GM23338 (cell line): Measurements from ENCODE around the gene KRT32. TPM values are rescaled to one million over a fixed set of nuclear protein-coding genes. Genes with fewer than 3 reads are reported as not detected.

Experiments used
- ATAC-seq: fragments of 200-7000 bp; cut with Tn5 transposase; 3 replicates; pipeline ENCODE4 v1.9.1; 2020
- DNase-seq: peaks from one replicate; pipeline ENCODE4 v3.0.0-alpha.2; 2015; ENCODE audit warnings: low spot score
- H2AFZ ChIP-seq: fragments of 200-600 bp; sonication (generic); 2 replicates; pipeline ENCODE4 v1.8.0; 2016; ENCODE audit warnings: antibody characterized with exemption, mild to moderate bottlenecking, moderate library complexity
- H3F3A ChIP-seq: fragments of 200-600 bp; sonication (generic); replicated peaks from 2 replicates; pipeline ENCODE4 v1.8.0; 2017; ENCODE audit warnings: antibody characterized with exemption, mixed run types, low read depth
- H3K27ac ChIP-seq: fragments of 200-600 bp; sonication (generic); 2 replicates; pipeline ENCODE4 v1.6.1; 2016; ENCODE audit warnings: low read depth
- H3K27me3 ChIP-seq: fragments of 200-600 bp; sonication (generic); 2 replicates; pipeline ENCODE4 v1.8.0; 2016; ENCODE audit warnings: mild to moderate bottlenecking, mixed run types, moderate library complexity; ENCODE audit not compliant: insufficient read depth
- H3K36me3 ChIP-seq: fragments of 200-600 bp; sonication (generic); 2 replicates; pipeline ENCODE4 v1.8.0; 2016; ENCODE audit warnings: mild to moderate bottlenecking; ENCODE audit not compliant: insufficient read depth
- H3K4me1 ChIP-seq: fragments of 200-600 bp; sonication (generic); 2 replicates; pipeline ENCODE4 v1.8.0; 2016; ENCODE audit warnings: mild to moderate bottlenecking, moderate library complexity; ENCODE audit not compliant: insufficient read depth
- H3K4me2 ChIP-seq: fragments of 200-600 bp; sonication (generic); 2 replicates; pipeline ENCODE4 v1.7.1; 2017; ENCODE audit warnings: mixed run types
- H3K4me3 ChIP-seq: fragments of 200-600 bp; sonication (generic); 2 replicates; pipeline ENCODE4 v1.6.1; 2016; ENCODE audit warnings: mixed run types
- H3K79me2 ChIP-seq: fragments of 200-600 bp; sonication (generic); replicated peaks from 2 replicates; pipeline ENCODE4 v1.8.0; 2017; ENCODE audit warnings: mild to moderate bottlenecking; ENCODE audit not compliant: insufficient read depth
- H3K9me2 ChIP-seq: fragments of 200-600 bp; sonication (generic); 2 replicates; pipeline ENCODE4 v1.8.0; 2017; ENCODE audit not compliant: insufficient read depth
- H4K20me1 ChIP-seq: fragments of 200-600 bp; sonication (generic); replicated peaks from 2 replicates; pipeline ENCODE4 v1.8.0; 2017; ENCODE audit warnings: mild to moderate bottlenecking; ENCODE audit not compliant: insufficient read depth
- H3K27ac Mint-ChIP-seq: 2 replicates; pipeline ENCODE4 v1.8.0; 2020; ENCODE audit warnings: inconsistent platforms, mild to moderate bottlenecking, moderate library complexity, mixed read lengths
- H3K27me3 Mint-ChIP-seq: 3 replicates; pipeline ENCODE4 v1.8.0; 2022; ENCODE audit warnings: low read depth, mild to moderate bottlenecking, moderate library complexity, mixed read lengths, inconsistent platforms; ENCODE audit not compliant: insufficient read depth, poor library complexity
- H3K36me3 Mint-ChIP-seq: 3 replicates; pipeline ENCODE4 v1.8.0; 2021; ENCODE audit warnings: low read depth, mild to moderate bottlenecking, inconsistent platforms, moderate library complexity, mixed read lengths
- H3K4me1 Mint-ChIP-seq: 3 replicates; pipeline ENCODE4 v1.8.0; 2020; ENCODE audit warnings: mild to moderate bottlenecking, inconsistent platforms, mixed read lengths
- H3K4me3 Mint-ChIP-seq: 3 replicates; pipeline ENCODE4 v1.8.0; 2021; ENCODE audit warnings: moderate library complexity, mild to moderate bottlenecking, inconsistent platforms, mixed read lengths
- H3K9me3 Mint-ChIP-seq: 3 replicates; pipeline ENCODE4 v1.8.0; 2020; ENCODE audit warnings: moderate library complexity, mild to moderate bottlenecking, inconsistent platforms, mixed read lengths
- CTCF ChIP-seq, 2 experiments: fragments of 200-600 bp in 1 of 2; sonication (generic) in 1 of 2; conservative IDR thresholded peaks; 2 replicates each; pipeline versions ENCODE4 v1.5.1 to v1.6.1; 2016 to 2017; ENCODE audit warnings: antibody characterized with exemption in 2 of 2, low read depth in 2 of 2, mild to moderate bottlenecking in 2 of 2, moderate library complexity in 1 of 2
- ETS1 ChIP-seq: IDR thresholded peaks from 2 replicates; pipeline ENCODE4 v1.6.1; 2016; ENCODE audit warnings: antibody characterized with exemption
- EZH2 ChIP-seq: fragments of 200-600 bp; sonication (generic); IDR thresholded peaks from one replicate; pipeline ENCODE4 v1.8.0; 2017; ENCODE audit warnings: antibody characterized with exemption, mild to moderate bottlenecking, low read depth; ENCODE audit not compliant: unreplicated experiment
- EZH2phosphoT487 ChIP-seq: fragments of 200-600 bp; sonication (generic); IDR thresholded peaks from one replicate; pipeline ENCODE4 v1.8.1; 2018; ENCODE audit warnings: antibody characterized with exemption; ENCODE audit not compliant: unreplicated experiment
- JUNB ChIP-seq: IDR thresholded peaks from one replicate; pipeline ENCODE4 v1.6.1; 2016; ENCODE audit warnings: antibody characterized with exemption; ENCODE audit not compliant: unreplicated experiment
- NANOG ChIP-seq: IDR thresholded peaks from 2 replicates; pipeline ENCODE4 v1.6.1; 2016; ENCODE audit warnings: antibody characterized with exemption, borderline replicate concordance
- POLR2AphosphoS5 ChIP-seq: IDR thresholded peaks from 2 replicates; pipeline ENCODE4 v1.6.1; 2016; ENCODE audit warnings: antibody characterized with exemption, low read depth
- REST ChIP-seq: IDR thresholded peaks from one replicate; pipeline ENCODE4 v1.6.1; 2018; ENCODE audit warnings: antibody characterized with exemption; ENCODE audit not compliant: unreplicated experiment
- STAT1 ChIP-seq: IDR thresholded peaks from one replicate; pipeline ENCODE4 v1.6.1; 2016; ENCODE audit warnings: antibody characterized with exemption; ENCODE audit not compliant: unreplicated experiment
- ZNF114 ChIP-seq: fragments of 250-450 bp; sonication (Bioruptor Pico); IDR thresholded peaks from 2 replicates; pipeline ENCODE4 v1.5.0; 2020; ENCODE audit warnings: mild to moderate bottlenecking, moderate library complexity
- ZNF331 ChIP-seq: fragments of 250-450 bp; sonication (Bioruptor Pico); IDR thresholded peaks from 2 replicates; pipeline ENCODE4 v1.5.0; 2020; ENCODE audit warnings: low read depth, mild to moderate bottlenecking, moderate library complexity
- ZNF462 ChIP-seq: fragments of 250-450 bp; sonication (Bioruptor Pico); IDR thresholded peaks from 2 replicates; pipeline ENCODE4 v1.5.0; 2020; ENCODE audit warnings: mild to moderate bottlenecking, moderate library complexity
- polyA plus RNA-seq: library from polyadenylated mRNA; unstranded; fragments of >200 nt; fragmentation: Nextera tagmentation; extraction: Ambion mirVana; gene quantifications from 2 replicates; pipeline ENCODE4 v1.2.1, GENCODE V29; 2016
- total RNA-seq: library from RNA; depleted of rRNA; stranded (reverse); fragments of >200 nt; shearing (Covaris generic); gene quantifications from 2 replicates; pipeline ENCODE4 v1.2.3, GENCODE V29; 2014

The KRT32 gene
- total and polyA plus RNA-seq, 2 experiments from 2014 or later: not detected

- H3K4me1 Mint-ChIP-seq: peaks cover 31% of the 10 kb centered on the region
- H2AFZ ChIP-seq: no peak overlapping the region
- no peaks in the 10 kb centered on the region for H3K27me3 ChIP-seq
- H3K9me2 ChIP-seq: peaks cover 11% of the 10 kb centered on the region
- DNase-seq: no peak
- peaks cover 12% of the 10 kb centered on the region; the same call in 1 of the 2 replicates for H3K4me1 ChIP-seq
- H3K4me2 ChIP-seq: no peak overlapping the region
- no peaks in the 10 kb centered on the region for H4K20me1 ChIP-seq
- no peak overlapping the region for H3K4me3 Mint-ChIP-seq
- no peak for ATAC-seq
- no peak overlapping the region for H3K4me3 ChIP-seq
- no peak overlapping the region for H3K27ac Mint-ChIP-seq
- TF ChIP-seq ZNF462 (CRISPR knock-in tag) (no peak), ZNF331 (no peak), STAT1 (no peak), POLR2AphosphoS5 (no peak), NANOG (no peak), REST (no peak), ZNF114 (CRISPR knock-in tag) (no peak), EZH2phosphoT487 (no peak), JUNB (no peak), EZH2 (no peak), ETS1 (no peak), CTCF (conservative IDR thresholded peaks at IDR 0.05; ENCODE audit: low read depth in 2 of 2) (no peak)
- no peaks in the 10 kb centered on the region for H3K9me3 Mint-ChIP-seq
- H3K27me3 Mint-ChIP-seq: peaks cover 3% of the 10 kb centered on the region
- H3K36me3 Mint-ChIP-seq: no peaks in the 10 kb centered on the region
- H3K79me2 ChIP-seq: no peaks in the 10 kb centered on the region
- H3F3A ChIP-seq: no peaks in the 10 kb centered on the region
- H3K27ac ChIP-seq: no peak overlapping the region
- no peaks in the 10 kb centered on the region for H3K36me3 ChIP-seq
Observed at GRCh38 chr17:41415411-41415810, 51.8 kb downstream of the KRT32 start.
